ENCODE measurements around the gene LYRM4.

LYRM4 gene

DNA sequence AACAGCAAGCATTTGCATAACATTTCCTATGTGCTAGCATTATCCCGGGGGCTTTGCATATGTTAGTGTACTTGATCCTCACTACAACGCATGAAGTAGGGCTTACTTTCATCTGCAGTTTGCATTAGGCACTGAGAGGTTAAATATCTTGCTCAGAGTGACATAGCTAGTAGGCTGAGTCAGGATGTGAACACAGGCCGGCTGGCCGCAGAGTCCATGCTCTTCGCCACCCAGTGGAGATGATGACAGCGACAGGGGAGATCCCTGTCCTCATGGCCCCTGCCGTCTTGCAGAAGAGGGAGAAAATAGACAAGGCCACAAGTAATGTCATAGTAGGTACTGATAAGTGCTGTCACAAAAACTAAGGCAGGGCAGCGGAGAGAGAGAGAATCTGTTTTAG, 46.9 kb downstream of the LYRM4 start:
- ChIA-PET CTCF (interaction anchor here (0.6 to 9.1 kb wide), 17 partner anchors 8 to 1338 kb away, joined by 3 to 102 read pairs (median 5); no protein-coding TSS in a partner anchor), POLR2A (no interaction called here)
- Histone ChIP-seq H3K36me3 (ENCODE audit: control insufficient read depth in 2 of 2, insufficient read depth in 1 of 2, low read length in 2 of 2) (peaks cover 0 to 16% of the 10 kb centered on the region in 2 experiments; a peak in 1 of 3 replicates), H3K4me3 (ENCODE audit: low read depth, low read length) (no peak overlapping the region), H3K27ac (ENCODE audit: extremely low read depth, low read depth, low read length) (no peak overlapping the region), H3K9me3 (ENCODE audit: control insufficient read depth, insufficient read depth, low read depth, low read length) (no peaks in the 10 kb centered on the region), H3K4me1 (ENCODE audit: control insufficient read depth, insufficient read depth, low read length) (no peaks in the 10 kb centered on the region)
- TF ChIP-seq, protein P1, sequence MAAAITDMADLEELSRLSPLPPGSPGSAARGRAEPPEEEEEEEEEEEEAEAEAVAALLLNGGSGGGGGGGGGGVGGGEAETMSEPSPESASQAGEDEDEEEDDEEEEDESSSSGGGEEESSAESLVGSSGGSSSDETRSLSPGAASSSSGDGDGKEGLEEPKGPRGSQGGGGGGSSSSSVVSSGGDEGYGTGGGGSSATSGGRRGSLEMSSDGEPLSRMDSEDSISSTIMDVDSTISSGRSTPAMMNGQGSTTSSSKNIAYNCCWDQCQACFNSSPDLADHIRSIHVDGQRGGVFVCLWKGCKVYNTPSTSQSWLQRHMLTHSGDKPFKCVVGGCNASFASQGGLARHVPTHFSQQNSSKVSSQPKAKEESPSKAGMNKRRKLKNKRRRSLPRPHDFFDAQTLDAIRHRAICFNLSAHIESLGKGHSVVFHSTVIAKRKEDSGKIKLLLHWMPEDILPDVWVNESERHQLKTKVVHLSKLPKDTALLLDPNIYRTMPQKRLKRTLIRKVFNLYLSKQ (tag by site-specific recombination; IDR thresholded peaks at IDR 0.05; ENCODE audit: borderline replicate concordance): no peak
- TF ChIP-seq MYNN (tag by site-specific recombination; IDR thresholded peaks at IDR 0.05; ENCODE audit: borderline replicate concordance) (no peak), GLIS1 (tag by site-specific recombination; IDR thresholded peaks at IDR 0.05) (no peak), ZXDB (tag by site-specific recombination; IDR thresholded peaks at IDR 0.05) (no peak), ZNF621 (tag by site-specific recombination; IDR thresholded peaks at IDR 0.05) (no peak), ZBTB8A (tag by site-specific recombination; IDR thresholded peaks at IDR 0.05) (no peak), ZSCAN16 (tag by site-specific recombination; IDR thresholded peaks at IDR 0.05) (no peak), GLIS2 (tag by site-specific recombination; IDR thresholded peaks at IDR 0.05) (no peak), KLF16 (tag by site-specific recombination; IDR thresholded peaks at IDR 0.05) (no peak)
- TF ChIP-seq, protein P2, sequence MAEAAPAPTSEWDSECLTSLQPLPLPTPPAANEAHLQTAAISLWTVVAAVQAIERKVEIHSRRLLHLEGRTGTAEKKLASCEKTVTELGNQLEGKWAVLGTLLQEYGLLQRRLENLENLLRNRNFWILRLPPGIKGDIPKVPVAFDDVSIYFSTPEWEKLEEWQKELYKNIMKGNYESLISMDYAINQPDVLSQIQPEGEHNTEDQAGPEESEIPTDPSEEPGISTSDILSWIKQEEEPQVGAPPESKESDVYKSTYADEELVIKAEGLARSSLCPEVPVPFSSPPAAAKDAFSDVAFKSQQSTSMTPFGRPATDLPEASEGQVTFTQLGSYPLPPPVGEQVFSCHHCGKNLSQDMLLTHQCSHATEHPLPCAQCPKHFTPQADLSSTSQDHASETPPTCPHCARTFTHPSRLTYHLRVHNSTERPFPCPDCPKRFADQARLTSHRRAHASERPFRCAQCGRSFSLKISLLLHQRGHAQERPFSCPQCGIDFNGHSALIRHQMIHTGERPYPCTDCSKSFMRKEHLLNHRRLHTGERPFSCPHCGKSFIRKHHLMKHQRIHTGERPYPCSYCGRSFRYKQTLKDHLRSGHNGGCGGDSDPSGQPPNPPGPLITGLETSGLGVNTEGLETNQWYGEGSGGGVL (tag by site-specific recombination; IDR thresholded peaks at IDR 0.05): no peak
- TF ChIP-seq, protein P3, sequence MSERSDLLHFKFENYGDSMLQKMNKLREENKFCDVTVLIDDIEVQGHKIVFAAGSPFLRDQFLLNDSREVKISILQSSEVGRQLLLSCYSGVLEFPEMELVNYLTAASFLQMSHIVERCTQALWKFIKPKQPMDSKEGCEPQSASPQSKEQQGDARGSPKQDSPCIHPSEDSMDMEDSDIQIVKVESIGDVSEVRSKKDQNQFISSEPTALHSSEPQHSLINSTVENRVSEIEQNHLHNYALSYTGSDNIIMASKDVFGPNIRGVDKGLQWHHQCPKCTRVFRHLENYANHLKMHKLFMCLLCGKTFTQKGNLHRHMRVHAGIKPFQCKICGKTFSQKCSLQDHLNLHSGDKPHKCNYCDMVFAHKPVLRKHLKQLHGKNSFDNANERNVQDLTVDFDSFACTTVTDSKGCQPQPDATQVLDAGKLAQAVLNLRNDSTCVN (tag by site-specific recombination; optimal IDR thresholded peaks at IDR 0.05): no peak

DNA sequence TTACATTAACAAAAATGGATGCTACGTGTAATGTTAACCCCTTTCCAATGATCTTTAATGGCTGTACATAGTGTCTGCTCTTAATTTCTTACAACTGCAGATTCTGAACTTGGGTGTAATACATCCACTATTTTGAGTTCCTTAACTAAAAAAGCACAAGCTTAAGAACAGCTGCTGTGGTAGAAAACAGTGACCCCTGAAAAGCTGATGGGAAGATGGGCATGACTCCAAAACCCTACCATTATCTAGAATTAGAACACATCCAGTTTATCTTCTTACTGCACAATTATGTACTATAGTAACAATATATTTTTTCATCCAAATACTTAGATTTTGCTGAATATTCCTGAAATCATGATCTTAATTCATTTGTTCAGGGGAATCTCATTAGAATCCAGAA, 49.3 kb downstream of the LYRM4 start:
- CTCF ChIA-PET: interaction anchor here (0.6 to 5.0 kb wide), 7 partner anchors 8 to 154 kb away, joined by 3 to 34 read pairs (median 6); no protein-coding TSS in a partner anchor
- Histone ChIP-seq H3K36me3 (ENCODE audit: control insufficient read depth in 2 of 2, insufficient read depth in 1 of 2, low read length in 2 of 2) (peaks cover 0 to 16% of the 10 kb centered on the region in 2 experiments; a peak in 1 of 3 replicates), H3K9me3 (ENCODE audit: control insufficient read depth, insufficient read depth, low read depth, low read length) (no peaks in the 10 kb centered on the region), H3K4me1 (ENCODE audit: control insufficient read depth, insufficient read depth, low read length) (peaks cover 7% of the 10 kb centered on the region), H3K27ac (ENCODE audit: extremely low read depth, low read depth, low read length) (no peak overlapping the region), H3K4me3 (ENCODE audit: low read depth, low read length) (no peak overlapping the region)
- POLR2A ChIA-PET: no interaction called here
- TF ChIP-seq IKZF3 (tag by site-specific recombination; IDR thresholded peaks at IDR 0.05): no peak
- no peak for TF ChIP-seq ZNF146 (tag by site-specific recombination; IDR thresholded peaks at IDR 0.05)
- TF ChIP-seq ZNF660 (tag by site-specific recombination; IDR thresholded peaks at IDR 0.05): no peak
- no peak for TF ChIP-seq ZNF610 (tag by site-specific recombination; IDR thresholded peaks at IDR 0.05; ENCODE audit: borderline replicate concordance)

DNA sequence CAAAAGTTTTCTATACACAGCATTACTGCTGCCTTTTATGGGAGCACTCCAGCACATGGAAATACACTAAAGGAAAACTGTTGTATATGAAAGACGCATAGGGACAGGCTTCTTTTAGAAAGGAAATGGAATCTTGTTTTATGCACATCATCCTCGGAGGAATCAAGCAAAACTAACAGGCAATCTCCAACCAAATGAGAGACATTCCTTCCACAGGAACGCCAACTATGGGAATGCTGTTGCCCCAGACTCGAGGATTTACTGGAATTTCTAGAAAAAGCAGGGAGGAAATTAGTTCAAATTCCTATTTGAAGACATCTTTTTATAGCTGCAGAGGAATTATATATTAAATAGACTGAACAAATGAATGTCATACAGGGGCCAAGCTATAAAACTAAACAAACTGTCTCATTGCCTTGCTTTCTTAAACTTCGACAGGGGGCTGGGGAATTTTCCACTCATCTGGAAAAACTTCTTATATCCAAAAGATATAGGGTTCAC, 52.2 kb downstream of the LYRM4 start:
- Histone ChIP-seq H3K27ac (ENCODE audit: extremely low read depth, low read depth, low read length) (no peak overlapping the region), H3K9me3 (ENCODE audit: control insufficient read depth, insufficient read depth, low read depth, low read length) (no peaks in the 10 kb centered on the region), H3K4me3 (ENCODE audit: low read depth, low read length) (no peak overlapping the region), H3K4me1 (ENCODE audit: control insufficient read depth, insufficient read depth, low read length) (peaks cover 15% of the 10 kb centered on the region), H3K36me3 (ENCODE audit: control insufficient read depth in 2 of 2, insufficient read depth in 1 of 2, low read length in 2 of 2) (peaks cover 0 to 10% of the 10 kb centered on the region in 2 experiments; a peak in 1 of 3 replicates)
- CTCF ChIA-PET: no interaction called here
- POLR2A ChIA-PET: no interaction called here
- TF ChIP-seq ZFP41 (tag by site-specific recombination; IDR thresholded peaks at IDR 0.05; ENCODE audit: borderline replicate concordance): no peak
- TF ChIP-seq ZNF658 (tag by site-specific recombination; IDR thresholded peaks at IDR 0.05): no peak

All from HEK293 (cell line).